Glutamatergic neuron (in vitro differentiated cells): Measurements from ENCODE around the gene MSH4. TPM values are rescaled to one million over a fixed set of nuclear protein-coding genes. Genes with fewer than 3 reads are reported as not detected.
"Not testable (repeated sequence)": the region's sequence is repeated elsewhere in the genome, so short reads cannot be mapped to it uniquely, and the experiment has no call there.

Experiments
- DNase-seq: peaks from one replicate; pipeline ENCODE4 v3.0.0; 2022
- H3K27ac Mint-ChIP-seq: one replicate; pipeline ENCODE4 v1.8.0; 2020; ENCODE audit warnings: mild to moderate bottlenecking, mixed read lengths, inconsistent platforms; ENCODE audit not compliant: unreplicated experiment
- H3K27me3 Mint-ChIP-seq: one replicate; pipeline ENCODE4 v1.8.0; 2020; ENCODE audit warnings: mild to moderate bottlenecking, moderate library complexity, mixed read lengths, inconsistent platforms; ENCODE audit not compliant: unreplicated experiment
- H3K36me3 Mint-ChIP-seq: one replicate; pipeline ENCODE4 v1.8.0; 2020; ENCODE audit warnings: mild to moderate bottlenecking, mixed read lengths, inconsistent platforms; ENCODE audit not compliant: unreplicated experiment
- H3K4me1 Mint-ChIP-seq: one replicate; pipeline ENCODE4 v1.8.0; 2020; ENCODE audit warnings: mild to moderate bottlenecking, low read depth, mixed read lengths, inconsistent platforms; ENCODE audit not compliant: unreplicated experiment
- H3K4me3 Mint-ChIP-seq: one replicate; pipeline ENCODE4 v1.8.0; 2020; ENCODE audit warnings: mild to moderate bottlenecking, mixed read lengths, inconsistent platforms; ENCODE audit not compliant: unreplicated experiment
- H3K9me3 Mint-ChIP-seq: one replicate; pipeline ENCODE4 v1.8.0; 2020; ENCODE audit warnings: mild to moderate bottlenecking, moderate library complexity, mixed read lengths, inconsistent platforms; ENCODE audit not compliant: unreplicated experiment
- CTCF ChIP-seq: fragments of 200-600 bp; sonication (generic); IDR thresholded peaks from one replicate; pipeline ENCODE4 v1.5.0; 2021; ENCODE audit not compliant: partially characterized antibody, unreplicated experiment
- long read RNA-seq: library from polyadenylated mRNA; unstranded; transcript quantifications from one replicate; pipeline ENCODE4 v2.0.0, GENCODE V29; 2020; ENCODE audit not compliant: unreplicated experiment
- total RNA-seq: library from RNA; stranded (reverse); fragmentation: NEBNext Ultra II Directional; extraction: Animal tissue kit (Norgen Biotek cat#: 25700); gene quantifications from one replicate; pipeline ENCODE4 v1.2.1, GENCODE V29; 2021; ENCODE audit not compliant: unreplicated experiment

MSH4 gene
- 0.20 TPM for total RNA-seq
- long read RNA-seq = 0 reads

- no peaks in the 10 kb centered on the region for H3K36me3 Mint-ChIP-seq
- peak within 1 kb of the TSS; percentile 17 for H3K27ac Mint-ChIP-seq
- DNase-seq = no peak
- H3K27me3 Mint-ChIP-seq = no peaks in the 10 kb centered on the region
- TF ChIP-seq CTCF = no peak
- no peaks in the 10 kb centered on the region for H3K4me1 Mint-ChIP-seq
- no peak within 1 kb of the TSS for H3K4me3 Mint-ChIP-seq
- H3K9me3 Mint-ChIP-seq = no peaks in the 10 kb centered on the region
Observed at GRCh38 chr1:75796376-75797272, at the start of gene MSH4. Gene MSH4, plus strand, starts transcription at chr1:75796882. Its CDS starts 104 bp downstream, at chr1:75796986.

GRCh38 chr1:75757210-75757609 lies 39.5 kb upstream of the MSH4 start:
- not testable (repeated sequence) for H3K4me1 Mint-ChIP-seq, DNase-seq, H3K27ac Mint-ChIP-seq, H3K27me3 Mint-ChIP-seq, H3K9me3 Mint-ChIP-seq, H3K4me3 Mint-ChIP-seq
- peaks cover 47% of the 10 kb centered on the region for H3K36me3 Mint-ChIP-seq

GRCh38 chr1:75758543-75758942 lies 38.1 kb upstream of the MSH4 start:
- not testable (repeated sequence) for H3K27ac Mint-ChIP-seq, DNase-seq, H3K4me1 Mint-ChIP-seq, H3K9me3 Mint-ChIP-seq, H3K27me3 Mint-ChIP-seq, H3K4me3 Mint-ChIP-seq
- peaks cover 34% of the 10 kb centered on the region for H3K36me3 Mint-ChIP-seq

GRCh38 chr1:75764057-75764655 lies 32.5 kb upstream of the MSH4 start:
- no peaks in the 10 kb centered on the region for H3K4me1 Mint-ChIP-seq
- DNase-seq = no peak
- H3K4me3 Mint-ChIP-seq = no peak overlapping the region
- TF ChIP-seq CTCF = no peak
- peaks cover 1% of the 10 kb centered on the region for H3K27me3 Mint-ChIP-seq
- no peaks in the 10 kb centered on the region for H3K9me3 Mint-ChIP-seq
- H3K27ac Mint-ChIP-seq = no peak overlapping the region
- H3K36me3 Mint-ChIP-seq = no peaks in the 10 kb centered on the region

- no peak for DNase-seq
- no peaks in the 10 kb centered on the region for H3K36me3 Mint-ChIP-seq
- H3K27ac Mint-ChIP-seq = no peak overlapping the region
- H3K9me3 Mint-ChIP-seq = no peaks in the 10 kb centered on the region
- H3K27me3 Mint-ChIP-seq = peaks cover 1% of the 10 kb centered on the region
- H3K4me1 Mint-ChIP-seq = no peaks in the 10 kb centered on the region
- TF ChIP-seq CTCF = no peak
- no peak overlapping the region for H3K4me3 Mint-ChIP-seq
Observed at GRCh38 chr1:75765697-75766355, 30.9 kb upstream of the MSH4 start.

- no peaks in the 10 kb centered on the region for H3K9me3 Mint-ChIP-seq
- TF ChIP-seq CTCF = no peak
- no peak overlapping the region for H3K4me3 Mint-ChIP-seq
- H3K27me3 Mint-ChIP-seq = peaks cover 3% of the 10 kb centered on the region
- DNase-seq = no peak
- no peak overlapping the region for H3K27ac Mint-ChIP-seq
- H3K4me1 Mint-ChIP-seq = no peaks in the 10 kb centered on the region
- no peaks in the 10 kb centered on the region for H3K36me3 Mint-ChIP-seq
Observed at GRCh38 chr1:75768016-75768415, 28.7 kb upstream of the MSH4 start.
